ENCODE measurements around the gene CBLC.

CBLC gene

GRCh38 chr19:44746946-44747738 is 30.5 kb upstream of the CBLC start:
- DNase-seq = peak; percentile 63

DNA sequence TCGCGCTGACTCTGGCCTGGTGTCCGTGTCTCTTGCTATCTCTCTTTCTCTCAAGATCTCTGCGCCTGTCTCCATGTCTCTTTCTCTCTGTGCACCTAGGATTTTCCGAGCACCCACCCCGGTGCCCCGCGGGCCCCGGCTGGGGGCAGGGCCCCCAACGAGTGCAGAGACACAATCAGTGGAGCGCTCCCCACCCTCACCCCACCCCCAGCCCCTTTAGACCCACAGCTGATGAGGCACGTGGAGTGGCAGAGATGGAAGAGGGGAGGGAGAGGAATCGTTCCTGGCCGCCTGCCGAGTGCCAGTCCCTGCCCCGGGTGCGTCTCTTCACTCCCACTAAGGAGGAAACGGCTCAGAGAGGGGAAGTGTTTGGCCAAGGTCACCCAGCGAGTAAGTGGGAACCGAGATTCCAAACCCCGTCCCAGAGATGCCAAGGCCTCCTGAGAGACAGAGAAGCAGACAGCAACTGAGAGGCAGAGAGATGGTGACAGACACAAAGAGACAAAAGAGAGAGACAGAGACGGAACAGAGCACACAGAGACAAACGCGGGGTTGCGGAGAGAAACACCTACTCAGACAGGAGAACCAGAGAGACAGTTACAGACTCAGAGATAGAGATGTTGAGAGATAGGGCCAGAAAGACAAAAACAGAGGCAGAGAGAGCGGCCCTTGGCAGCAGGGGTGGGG is 29.8 kb upstream of the CBLC start:
- no peak for DNase-seq

GRCh38 chr19:44748426-44749254 is 29.1 kb upstream of the CBLC start, which contains the start of gene BCL3:
BCL3 (plus strand) TSS chr19:44748708; CDS start chr19:44748791, 83 bp downstream.
- DNase-seq = peak; percentile 20

DNA sequence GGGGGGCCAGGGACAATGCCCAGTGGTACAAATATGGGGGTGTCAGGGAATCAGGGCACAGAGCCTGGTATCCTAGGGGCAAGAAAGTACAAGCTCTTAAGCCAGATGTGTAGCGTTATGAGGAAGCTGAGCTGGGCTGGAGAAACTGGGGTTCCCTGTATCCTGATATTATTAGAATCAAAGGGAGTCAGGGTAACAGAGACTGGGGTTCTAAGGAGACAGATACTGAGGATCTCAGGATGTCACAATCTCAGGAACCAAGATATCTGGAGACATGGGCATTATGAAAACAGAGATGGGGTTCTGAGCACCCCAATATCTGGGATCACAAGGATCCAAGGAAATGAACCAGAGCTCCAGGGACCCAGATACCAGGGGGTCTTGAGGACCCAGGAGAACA is 28.4 kb upstream of the CBLC start:
- no peak for DNase-seq

DNA sequence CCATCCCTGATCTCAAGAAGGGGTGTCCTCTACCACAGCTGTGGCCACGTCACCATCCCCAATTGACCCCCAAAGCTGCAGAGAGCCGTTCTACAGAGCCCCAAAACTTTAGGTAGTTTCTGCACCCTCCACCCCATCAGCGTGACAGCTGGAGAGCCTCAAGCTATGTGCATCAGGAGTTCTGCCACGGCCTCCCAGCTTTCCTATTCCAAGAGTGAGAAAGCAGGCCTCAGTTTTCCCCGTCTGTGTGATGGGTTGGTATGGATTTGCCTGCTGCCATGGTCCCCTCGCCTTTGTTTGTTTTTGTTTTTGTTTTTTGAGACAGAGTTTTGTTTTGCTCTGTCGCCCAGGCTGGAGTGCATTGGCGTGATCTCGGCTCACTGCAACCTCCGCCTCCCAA is 27.7 kb upstream of the CBLC start:
- DNase-seq = no peak

DNA sequence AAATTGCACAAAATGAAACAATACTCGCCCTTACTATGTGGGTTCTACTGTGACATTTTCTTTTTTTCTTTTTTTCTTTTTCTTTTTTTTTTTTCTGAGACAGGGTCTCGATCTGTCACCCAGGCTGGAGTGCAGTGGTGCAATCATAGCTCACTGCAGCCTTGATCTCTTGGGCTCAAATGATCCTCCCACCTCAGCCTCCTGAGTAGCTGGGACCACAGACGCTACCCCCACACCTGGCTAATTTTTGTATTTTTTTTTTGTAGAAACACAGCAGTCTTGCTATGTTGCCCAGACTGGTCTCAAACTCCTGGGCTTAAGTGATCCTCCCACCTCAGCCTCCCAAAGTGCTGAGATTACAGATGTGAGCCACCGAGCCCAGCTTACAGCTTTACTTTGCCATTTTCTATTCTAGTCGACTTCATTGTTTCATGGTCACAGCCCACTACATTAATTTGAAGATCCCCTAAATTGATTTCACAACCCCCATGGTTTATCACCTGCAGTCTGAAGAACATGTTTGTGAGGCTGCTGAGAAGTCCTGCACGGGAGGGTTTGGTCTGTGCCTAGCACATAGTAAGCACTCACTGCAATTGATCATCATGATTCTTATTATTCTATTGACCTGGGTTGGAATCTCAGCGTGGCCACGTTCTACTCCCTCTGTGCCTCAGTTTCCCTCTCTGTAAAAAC is 25.4 kb upstream of the CBLC start:
- no peak for DNase-seq

- DNase-seq = peak; percentile 60
Measured at GRCh38 chr19:44752816-44753625, 24.7 kb upstream of the CBLC start.

- DNase-seq = no peak
Measured at GRCh38 chr19:44753626-44753931, 24.1 kb upstream of the CBLC start.

DNA sequence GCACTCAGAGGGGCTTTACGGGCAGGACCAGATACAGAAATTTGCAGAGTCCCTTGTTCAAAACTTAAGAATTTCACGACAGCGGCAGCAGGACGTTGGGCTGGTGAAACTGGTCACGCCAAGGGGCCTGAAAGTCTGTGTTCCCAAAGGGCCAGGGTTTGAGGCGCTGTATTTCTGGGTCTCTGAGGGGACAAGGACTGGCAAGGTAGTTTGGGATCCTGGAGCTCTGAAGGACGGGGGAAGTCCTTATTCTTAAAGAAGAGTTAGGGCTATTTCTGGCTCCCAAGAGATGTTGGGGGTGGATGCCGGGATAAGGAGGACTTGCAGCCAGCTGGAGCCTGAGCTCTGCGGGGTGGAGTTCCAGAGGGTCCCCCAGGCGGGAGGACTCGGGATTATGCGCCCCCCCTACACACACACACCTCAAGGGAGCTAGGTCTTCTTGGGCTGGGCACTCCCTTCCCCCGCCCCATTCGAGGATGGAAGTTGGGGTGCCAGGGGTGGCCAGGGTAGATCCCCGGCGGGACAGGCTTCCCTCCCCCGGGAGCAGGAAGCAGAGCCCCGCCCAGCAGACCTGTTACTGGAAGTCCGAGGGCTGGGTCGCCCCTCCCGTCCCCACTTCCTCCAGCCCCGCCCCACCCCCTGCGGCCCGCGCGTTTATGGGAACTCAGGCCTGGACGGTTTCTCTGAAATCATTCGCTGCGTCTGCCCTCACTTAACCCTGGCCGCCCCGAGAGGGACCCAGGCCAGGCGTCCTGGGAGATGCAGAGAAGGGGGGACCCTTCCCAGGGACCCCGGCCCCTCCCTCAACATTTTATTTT is 23.5 kb upstream of the CBLC start:
- peak; percentile 65 for DNase-seq

- no peak for DNase-seq
Measured at GRCh38 chr19:44754750-44755080, 23.0 kb upstream of the CBLC start.

DNA sequence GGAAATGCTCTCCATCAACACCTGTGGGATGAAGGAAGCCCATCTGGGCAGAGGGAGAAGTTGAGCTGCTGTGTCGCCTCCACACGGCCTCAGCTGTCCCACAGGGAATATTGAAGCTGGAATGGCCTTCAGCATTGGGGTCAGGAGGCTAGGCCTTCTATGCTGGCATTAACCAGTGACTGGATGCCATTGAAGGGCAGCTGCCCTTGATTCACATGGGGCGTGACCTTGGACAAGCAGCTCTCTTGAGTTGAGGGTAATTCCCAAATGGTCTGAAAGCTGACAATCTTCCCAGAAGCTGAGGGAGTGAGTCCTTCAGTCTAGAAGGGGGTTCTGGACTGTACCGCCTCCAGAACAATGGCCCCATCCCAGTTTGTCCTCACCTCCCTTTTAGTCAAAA is 22.5 kb upstream of the CBLC start:
- DNase-seq = no peak

DNA sequence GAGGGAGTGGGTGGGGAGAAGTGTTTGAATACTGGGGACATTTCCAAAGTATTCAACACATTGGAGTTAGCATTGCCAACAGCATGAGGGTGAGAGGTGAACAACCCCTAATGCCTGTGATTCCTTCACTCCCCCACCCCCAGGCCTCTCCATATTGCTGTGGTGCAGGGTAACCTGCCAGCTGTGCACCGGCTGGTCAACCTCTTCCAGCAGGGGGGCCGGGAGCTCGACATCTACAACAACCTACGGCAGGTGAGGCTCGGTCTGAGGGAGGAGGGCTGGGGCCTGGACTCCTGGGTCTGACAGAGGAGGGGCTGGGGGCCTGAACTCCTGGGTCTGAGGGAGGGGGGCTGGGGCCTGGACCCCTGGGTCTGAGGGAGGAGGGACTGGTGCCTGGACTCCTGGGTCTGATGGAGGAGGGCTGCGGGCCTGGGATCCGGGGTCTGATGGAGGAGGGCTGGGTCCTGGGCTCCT is 21.6 kb upstream of the CBLC start:
- DNase-seq = no peak

- DNase-seq = no peak
Measured at GRCh38 chr19:44757057-44757734, 20.5 kb upstream of the CBLC start.

DNA sequence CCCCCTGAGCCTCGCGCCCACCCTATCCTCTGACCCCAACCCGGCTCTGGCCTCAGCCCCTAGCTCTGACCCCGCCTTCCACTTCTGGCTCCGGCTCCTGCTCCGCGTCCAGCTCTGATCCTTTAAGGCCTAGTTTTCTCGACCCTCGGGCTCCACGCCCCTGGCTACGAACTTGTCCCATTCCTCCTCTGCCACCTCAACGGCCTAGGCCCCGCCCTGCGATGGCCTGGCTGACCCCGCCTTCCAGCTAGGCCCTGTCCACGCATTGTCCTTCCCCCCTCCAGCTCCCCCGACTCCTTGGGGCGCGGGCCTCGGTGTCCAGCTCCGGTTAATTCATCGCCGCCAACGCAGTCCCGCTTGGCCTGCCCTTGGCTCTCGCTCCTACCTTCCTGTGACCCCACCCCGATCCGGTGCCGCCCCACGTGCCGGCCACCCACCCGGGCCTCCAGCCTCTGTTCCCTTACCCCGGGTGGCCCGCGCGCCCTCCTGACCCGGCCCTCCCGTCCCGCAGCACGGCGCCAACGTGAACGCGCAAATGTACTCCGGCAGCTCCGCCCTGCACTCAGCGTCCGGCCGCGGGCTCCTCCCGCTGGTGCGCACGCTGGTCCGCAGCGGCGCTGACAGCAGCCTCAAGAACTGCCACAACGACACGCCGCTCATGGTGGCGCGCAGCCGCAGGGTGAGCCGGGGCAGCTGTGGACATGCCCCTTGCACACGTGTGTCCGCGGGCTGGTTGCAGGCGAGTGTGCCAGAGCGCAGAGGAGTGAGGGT is 19.8 kb upstream of the CBLC start:
- DNase-seq = no peak

GRCh38 chr19:44758596-44758995 is 19.1 kb upstream of the CBLC start:
- DNase-seq = no peak

DNA sequence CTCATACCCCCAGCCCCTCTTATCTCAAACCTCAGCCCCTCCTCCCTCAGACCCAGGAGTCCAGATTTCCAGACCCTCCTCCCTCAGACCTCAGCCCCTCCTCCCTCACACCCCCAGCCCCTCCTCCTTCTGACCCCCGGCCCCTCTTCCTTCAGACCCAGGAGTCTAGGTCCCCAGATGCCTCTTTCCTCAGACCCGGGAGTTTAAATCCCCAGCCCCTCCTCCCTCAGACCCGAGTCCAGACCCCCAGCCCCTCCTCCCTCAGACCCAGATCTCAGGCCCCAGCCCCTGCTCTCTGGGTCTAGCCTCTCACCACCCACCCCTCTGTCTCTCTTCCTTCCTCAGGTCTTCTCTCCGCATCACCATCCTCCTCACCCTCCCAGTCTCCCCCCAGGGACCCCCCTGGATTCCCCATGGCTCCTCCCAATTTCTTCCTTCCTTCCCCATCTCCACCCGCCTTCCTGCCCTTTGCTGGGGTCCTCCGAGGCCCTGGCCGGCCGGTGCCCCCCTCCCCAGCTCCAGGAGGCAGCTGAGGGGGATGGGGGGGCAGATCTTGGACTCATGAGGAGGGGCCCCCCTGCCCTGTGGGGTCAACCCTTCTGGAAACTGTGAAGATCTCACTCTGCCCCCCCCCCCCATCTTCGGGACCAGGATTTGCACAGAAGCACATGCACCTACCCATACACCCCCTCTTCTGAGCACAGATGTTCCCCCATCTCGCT is 18.4 kb upstream of the CBLC start:
- DNase-seq = no peak

DNA sequence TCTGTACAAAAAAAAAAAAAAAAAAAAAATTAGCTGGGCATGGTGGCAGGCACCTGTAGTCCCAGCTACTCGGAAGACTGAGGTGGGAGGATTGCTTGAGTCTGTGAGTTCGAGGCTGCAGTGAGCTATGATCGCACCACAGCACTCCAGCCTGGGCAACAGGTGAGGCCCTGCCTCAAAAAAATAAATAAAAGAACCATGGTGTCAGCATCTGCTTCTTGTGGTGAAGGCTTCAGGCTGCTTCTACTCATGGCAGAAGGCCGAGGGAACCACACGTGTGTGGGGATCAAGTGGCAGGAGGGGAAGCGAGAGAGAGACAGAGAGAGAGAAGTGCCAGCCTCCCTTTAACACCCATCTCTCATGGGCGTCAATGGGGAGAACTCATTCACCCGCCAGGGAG is 15.7 kb upstream of the CBLC start:
- DNase-seq = no peak

- no peak for DNase-seq
Measured at GRCh38 chr19:44765033-44765948, 12.4 kb upstream of the CBLC start.
